SK-N-SH (cell line): Measurements from ENCODE around the gene FOXO4.

ENCODE experiments used
- CTCF ChIP-seq: fragments of 200-600 bp; sonication (generic); IDR thresholded peaks from 2 replicates; pipeline ENCODE4 v1.6.1; 2017; ENCODE audit warnings: antibody characterized with exemption, mild to moderate bottlenecking, moderate library complexity
- EZH2phosphoT487 ChIP-seq: fragments of 200-600 bp; sonication (generic); IDR thresholded peaks from 2 replicates; pipeline ENCODE4 v1.6.1; 2017; ENCODE audit warnings: low read depth, mixed run types, mild to moderate bottlenecking, antibody characterized with exemption, moderate library complexity, borderline replicate concordance
- MEF2A ChIP-seq: IDR thresholded peaks from 2 replicates; pipeline ENCODE4 v1.4.0; 2012; ENCODE audit warnings: low read depth, borderline replicate concordance
- NFIC ChIP-seq: IDR thresholded peaks from 2 replicates; pipeline ENCODE4 v1.4.0; 2012; ENCODE audit warnings: borderline replicate concordance
- RAD21 ChIP-seq: IDR thresholded peaks from 2 replicates; pipeline ENCODE4 v1.6.1; 2012; ENCODE audit warnings: mild to moderate bottlenecking, low read length
- REST ChIP-seq: IDR thresholded peaks from 2 replicates; pipeline ENCODE4 v1.6.1; 2012; ENCODE audit warnings: mild to moderate bottlenecking, low read depth, low read length, moderate library complexity
- SIN3A ChIP-seq: IDR thresholded peaks from 2 replicates; pipeline ENCODE4 v1.6.1; 2012; ENCODE audit warnings: low read depth, mild to moderate bottlenecking, low read length, moderate library complexity, borderline replicate concordance
- TEAD4 ChIP-seq: IDR thresholded peaks from 2 replicates; pipeline ENCODE4 v1.4.0; 2012; ENCODE audit warnings: mild to moderate bottlenecking, borderline replicate concordance; ENCODE audit not compliant: insufficient read depth

- no peak for TF ChIP-seq EZH2phosphoT487
- no peak for TF ChIP-seq NFIC
- TF ChIP-seq TEAD4 = no peak
- no peak for TF ChIP-seq MEF2A
- no peak for TF ChIP-seq REST
- TF ChIP-seq RAD21 = no peak
- no peak for TF ChIP-seq CTCF
- no peak for TF ChIP-seq SIN3A
Measured at GRCh38 chrX:71107245-71107644, 11.6 kb downstream of the FOXO4 start.
